GM19395 (cell line): ENCODE data around the gene QTRT2.

Experiments
- ATAC-seq: cut with Tn5 transposase; IDR thresholded peaks from one replicate; pipeline ENCODE4 v1.9.1; 2021; ENCODE audit warnings: mild to moderate bottlenecking, moderate library complexity; ENCODE audit not compliant: unreplicated experiment

QTRT2 gene

GRCh38 chr3:114076711-114077110, 20.2 kb downstream of the QTRT2 start:
- ATAC-seq = no peak

- no peak for ATAC-seq
Measured at GRCh38 chr3:114078126-114078525, 21.6 kb downstream of the QTRT2 start.

- no peak for ATAC-seq
Measured at GRCh38 chr3:114079761-114080160, 23.2 kb downstream of the QTRT2 start.

GRCh38 chr3:114080201-114080600, 23.7 kb downstream of the QTRT2 start:
- ATAC-seq = no peak

GRCh38 chr3:114081037-114081436, 24.5 kb downstream of the QTRT2 start:
- ATAC-seq = no peak

GRCh38 chr3:114083112-114083511, 26.6 kb downstream of the QTRT2 start:
- no peak for ATAC-seq

GRCh38 chr3:114086356-114086755, 29.8 kb downstream of the QTRT2 start:
- ATAC-seq = no peak

GRCh38 chr3:114089675-114090074, 33.1 kb downstream of the QTRT2 start:
- ATAC-seq = no peak

- no peak for ATAC-seq
Measured at GRCh38 chr3:114092151-114093015, 35.8 kb downstream of the QTRT2 start.

GRCh38 chr3:114093016-114093380, 36.5 kb downstream of the QTRT2 start:
- no peak for ATAC-seq

- no peak for ATAC-seq
Measured at GRCh38 chr3:114093596-114093995, 37.1 kb downstream of the QTRT2 start.

GRCh38 chr3:114095796-114096195, 39.3 kb downstream of the QTRT2 start:
- ATAC-seq = no peak

- no peak for ATAC-seq
Measured at GRCh38 chr3:114101101-114101500, 44.6 kb downstream of the QTRT2 start.

GRCh38 chr3:114103181-114103580, 46.6 kb downstream of the QTRT2 start:
- ATAC-seq = no peak

GRCh38 chr3:114103858-114104257, 47.3 kb downstream of the QTRT2 start:
- no peak for ATAC-seq

- ATAC-seq = no peak
Measured at GRCh38 chr3:114104414-114104813, 47.9 kb downstream of the QTRT2 start.

GRCh38 chr3:114108137-114108536, 51.6 kb downstream of the QTRT2 start:
- no peak for ATAC-seq

- ATAC-seq = no peak
Measured at GRCh38 chr3:114110439-114110838, 53.9 kb downstream of the QTRT2 start.

GRCh38 chr3:114111060-114111770, 54.7 kb downstream of the QTRT2 start:
- ATAC-seq = no peak

- no peak for ATAC-seq
Measured at GRCh38 chr3:114112696-114113095, 56.2 kb downstream of the QTRT2 start.

- ATAC-seq = no peak
Measured at GRCh38 chr3:114114719-114115118, 58.2 kb downstream of the QTRT2 start.

- no peak for ATAC-seq
Measured at GRCh38 chr3:114115143-114115542, 58.6 kb downstream of the QTRT2 start.
